Tibial nerve (tissue), 4 donors: ENCODE measurements around the gene KLC3.

ENCODE experiments used
- CTCF ChIP-seq, 5 experiments: fragments of 200-600 bp in 3 of 5; fragments of 450-650 bp in 2 of 5; sonication (generic) in 3 of 5; IDR thresholded peaks; one replicate each; pipeline ENCODE4 v1.5.1; 2016 to 2019; ENCODE audit warnings: antibody characterized with exemption in 5 of 5, mild to moderate bottlenecking in 3 of 5, moderate library complexity in 2 of 5
- EP300 ChIP-seq, 2 donors: sonication (generic); formaldehyde crosslinking; IDR thresholded peaks; one replicate each; pipeline ENCODE4 v1.6.1; 2017; ENCODE audit warnings: antibody characterized with exemption in 2 of 2, mild to moderate bottlenecking in 1 of 2
- POLR2A ChIP-seq, 2 donors: fragments of 450-650 bp; IDR thresholded peaks; one replicate each; pipeline ENCODE4 v1.6.1; 2017; ENCODE audit warnings: antibody characterized with exemption in 2 of 2, mild to moderate bottlenecking in 2 of 2, moderate library complexity in 2 of 2

DNA sequence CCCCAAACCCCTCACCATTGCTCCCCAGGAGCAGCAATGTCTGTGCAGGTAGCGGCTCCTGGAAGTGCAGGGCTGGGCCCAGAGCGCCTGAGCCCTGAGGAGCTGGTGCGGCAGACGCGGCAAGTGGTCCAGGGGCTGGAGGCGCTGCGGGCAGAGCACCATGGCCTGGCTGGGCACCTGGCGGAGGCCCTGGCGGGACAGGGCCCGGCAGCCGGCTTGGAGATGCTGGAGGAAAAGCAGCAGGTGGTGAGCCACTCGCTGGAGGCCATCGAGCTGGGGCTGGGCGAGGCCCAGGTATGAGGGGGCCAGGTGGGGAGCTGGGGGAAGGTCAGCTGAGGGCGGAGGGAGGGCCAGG is 4.9 kb downstream of the KLC3 start:
- TF ChIP-seq CTCF (IDR thresholded peaks at IDR 0.05): no peak
- no peak for TF ChIP-seq POLR2A (IDR thresholded peaks at IDR 0.05)
- no peak for TF ChIP-seq EP300 (IDR thresholded peaks at IDR 0.05)
